Dedifferentiated amniotic fluid mesenchymal stem cell (primary cell): ENCODE data around the gene HSD17B2.

ENCODE experiments used
- DNase-seq: peaks from one replicate; pipeline ENCODE4 v3.0.0-alpha.2; 2016; ENCODE audit errors: extremely low spot score

Gene HSD17B2

GRCh38 chr16:82019535-82019934 lies 15.5 kb upstream of the HSD17B2 start:
- DNase-seq = no peak

- DNase-seq = no peak
These were observed 15.0 kb upstream of the HSD17B2 start for GRCh38 chr16:82020051-82020450.

- no peak for DNase-seq
These were observed 11.8 kb upstream of the HSD17B2 start for GRCh38 chr16:82023206-82023605.

- no peak for DNase-seq
These were observed 10.7 kb upstream of the HSD17B2 start for GRCh38 chr16:82024316-82024715.

GRCh38 chr16:82024883-82025282 lies 10.2 kb upstream of the HSD17B2 start:
- no peak for DNase-seq

GRCh38 chr16:82027629-82028064 lies 7.4 kb upstream of the HSD17B2 start:
- no peak for DNase-seq

- peak; percentile 77 for DNase-seq
These were observed 3.7 kb upstream of the HSD17B2 start for GRCh38 chr16:82031116-82032084.

- DNase-seq = no peak
These were observed 2.0 kb upstream of the HSD17B2 start for GRCh38 chr16:82033006-82033405.

- DNase-seq = no peak
These were observed 1.3 kb upstream of the HSD17B2 start for GRCh38 chr16:82033683-82034300.

GRCh38 chr16:82037251-82037650 lies 2.2 kb downstream of the HSD17B2 start:
- no peak for DNase-seq

- no peak for DNase-seq
These were observed 2.6 kb downstream of the HSD17B2 start for GRCh38 chr16:82037666-82038065.

- no peak for DNase-seq
These were observed 5.2 kb downstream of the HSD17B2 start for GRCh38 chr16:82040296-82040695.

- no peak for DNase-seq
These were observed 6.5 kb downstream of the HSD17B2 start for GRCh38 chr16:82041542-82041941.

GRCh38 chr16:82042144-82042543 lies 7.1 kb downstream of the HSD17B2 start:
- DNase-seq = no peak

- DNase-seq = no peak
These were observed 7.8 kb downstream of the HSD17B2 start for GRCh38 chr16:82042846-82043245.

- peak; percentile 91 for DNase-seq
These were observed 8.9 kb downstream of the HSD17B2 start for GRCh38 chr16:82043680-82044584.

GRCh38 chr16:82044585-82044911 lies 9.5 kb downstream of the HSD17B2 start:
- DNase-seq = no peak

- DNase-seq = no peak
These were observed 10.4 kb downstream of the HSD17B2 start for GRCh38 chr16:82045465-82045864.

- no peak for DNase-seq
These were observed 11.5 kb downstream of the HSD17B2 start for GRCh38 chr16:82046541-82046940.

GRCh38 chr16:82046941-82047340 lies 11.9 kb downstream of the HSD17B2 start:
- no peak for DNase-seq

- no peak for DNase-seq
These were observed 12.3 kb downstream of the HSD17B2 start for GRCh38 chr16:82047374-82047773.

GRCh38 chr16:82047787-82048186 lies 12.7 kb downstream of the HSD17B2 start:
- no peak for DNase-seq
